ENCODE measurements around the gene BICD1.

DNA sequence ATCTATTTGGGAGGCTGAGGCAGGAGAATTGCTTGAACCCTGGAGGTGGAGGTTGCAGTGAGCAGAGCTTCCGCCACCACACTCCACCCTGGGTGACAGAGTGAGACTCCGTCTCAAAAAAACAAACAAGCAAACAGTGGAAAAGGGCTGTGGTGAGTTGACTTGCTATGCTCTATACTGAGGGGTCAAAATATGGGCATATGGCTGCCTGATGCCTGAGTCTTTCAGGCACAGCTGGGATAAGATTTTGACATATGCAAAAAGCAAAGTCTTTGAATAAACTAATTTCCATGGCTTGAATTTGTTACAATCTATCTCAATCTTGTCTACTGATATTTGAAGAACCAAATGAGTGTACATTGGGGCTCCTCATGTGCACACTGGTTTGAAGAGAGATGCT is 40.4 kb upstream of the BICD1 start:
- TF ChIP-seq MLLT10 (CRISPR knock-in tag; IDR thresholded peaks at IDR 0.05) (no peak), POLR2A (IDR thresholded peaks at IDR 0.05; ENCODE audit: insufficient read depth in 1 of 2, low read depth in 2 of 2, low read length in 2 of 2) (no peak), HNRNPH1 (optimal IDR thresholded peaks at IDR 0.05; ENCODE audit: low read depth, low read length) (no peak), GPN1 (CRISPR knock-in tag; IDR thresholded peaks at IDR 0.05; ENCODE audit: borderline replicate concordance) (no peak), ARNT (IDR thresholded peaks at IDR 0.05) (no peak), POLR2AphosphoS5 (IDR thresholded peaks at IDR 0.05; ENCODE audit: low read depth, low read length) (no peak), RFX3 (CRISPR knock-in tag; IDR thresholded peaks at IDR 0.05) (no peak), POLR2AphosphoS2 (IDR thresholded peaks at IDR 0.05; ENCODE audit: low read depth, low read length) (no peak)
- TF ChIP-seq, protein P1, sequence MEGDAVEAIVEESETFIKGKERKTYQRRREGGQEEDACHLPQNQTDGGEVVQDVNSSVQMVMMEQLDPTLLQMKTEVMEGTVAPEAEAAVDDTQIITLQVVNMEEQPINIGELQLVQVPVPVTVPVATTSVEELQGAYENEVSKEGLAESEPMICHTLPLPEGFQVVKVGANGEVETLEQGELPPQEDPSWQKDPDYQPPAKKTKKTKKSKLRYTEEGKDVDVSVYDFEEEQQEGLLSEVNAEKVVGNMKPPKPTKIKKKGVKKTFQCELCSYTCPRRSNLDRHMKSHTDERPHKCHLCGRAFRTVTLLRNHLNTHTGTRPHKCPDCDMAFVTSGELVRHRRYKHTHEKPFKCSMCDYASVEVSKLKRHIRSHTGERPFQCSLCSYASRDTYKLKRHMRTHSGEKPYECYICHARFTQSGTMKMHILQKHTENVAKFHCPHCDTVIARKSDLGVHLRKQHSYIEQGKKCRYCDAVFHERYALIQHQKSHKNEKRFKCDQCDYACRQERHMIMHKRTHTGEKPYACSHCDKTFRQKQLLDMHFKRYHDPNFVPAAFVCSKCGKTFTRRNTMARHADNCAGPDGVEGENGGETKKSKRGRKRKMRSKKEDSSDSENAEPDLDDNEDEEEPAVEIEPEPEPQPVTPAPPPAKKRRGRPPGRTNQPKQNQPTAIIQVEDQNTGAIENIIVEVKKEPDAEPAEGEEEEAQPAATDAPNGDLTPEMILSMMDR (CRISPR knock-in tag; IDR thresholded peaks at IDR 0.05): no peak
- TF ChIP-seq, protein P2, sequence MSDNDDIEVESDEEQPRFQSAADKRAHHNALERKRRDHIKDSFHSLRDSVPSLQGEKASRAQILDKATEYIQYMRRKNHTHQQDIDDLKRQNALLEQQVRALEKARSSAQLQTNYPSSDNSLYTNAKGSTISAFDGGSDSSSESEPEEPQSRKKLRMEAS (IDR thresholded peaks at IDR 0.05): no peak
- TF ChIP-seq, protein P3, sequence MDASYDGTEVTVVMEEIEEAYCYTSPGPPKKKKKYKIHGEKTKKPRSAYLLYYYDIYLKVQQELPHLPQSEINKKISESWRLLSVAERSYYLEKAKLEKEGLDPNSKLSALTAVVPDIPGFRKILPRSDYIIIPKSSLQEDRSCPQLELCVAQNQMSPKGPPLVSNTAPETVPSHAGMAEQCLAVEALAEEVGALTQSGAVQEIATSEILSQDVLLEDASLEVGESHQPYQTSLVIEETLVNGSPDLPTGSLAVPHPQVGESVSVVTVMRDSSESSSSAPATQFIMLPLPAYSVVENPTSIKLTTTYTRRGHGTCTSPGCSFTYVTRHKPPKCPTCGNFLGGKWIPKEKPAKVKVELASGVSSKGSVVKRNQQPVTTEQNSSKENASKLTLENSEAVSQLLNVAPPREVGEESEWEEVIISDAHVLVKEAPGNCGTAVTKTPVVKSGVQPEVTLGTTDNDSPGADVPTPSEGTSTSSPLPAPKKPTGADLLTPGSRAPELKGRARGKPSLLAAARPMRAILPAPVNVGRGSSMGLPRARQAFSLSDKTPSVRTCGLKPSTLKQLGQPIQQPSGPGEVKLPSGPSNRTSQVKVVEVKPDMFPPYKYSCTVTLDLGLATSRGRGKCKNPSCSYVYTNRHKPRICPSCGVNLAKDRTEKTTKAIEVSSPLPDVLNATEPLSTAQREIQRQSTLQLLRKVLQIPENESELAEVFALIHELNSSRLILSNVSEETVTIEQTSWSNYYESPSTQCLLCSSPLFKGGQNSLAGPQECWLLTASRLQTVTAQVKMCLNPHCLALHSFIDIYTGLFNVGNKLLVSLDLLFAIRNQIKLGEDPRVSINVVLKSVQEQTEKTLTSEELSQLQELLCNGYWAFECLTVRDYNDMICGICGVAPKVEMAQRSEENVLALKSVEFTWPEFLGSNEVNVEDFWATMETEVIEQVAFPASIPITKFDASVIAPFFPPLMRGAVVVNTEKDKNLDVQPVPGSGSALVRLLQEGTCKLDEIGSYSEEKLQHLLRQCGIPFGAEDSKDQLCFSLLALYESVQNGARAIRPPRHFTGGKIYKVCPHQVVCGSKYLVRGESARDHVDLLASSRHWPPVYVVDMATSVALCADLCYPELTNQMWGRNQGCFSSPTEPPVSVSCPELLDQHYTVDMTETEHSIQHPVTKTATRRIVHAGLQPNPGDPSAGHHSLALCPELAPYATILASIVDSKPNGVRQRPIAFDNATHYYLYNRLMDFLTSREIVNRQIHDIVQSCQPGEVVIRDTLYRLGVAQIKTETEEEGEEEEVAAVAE (CRISPR knock-in tag; IDR thresholded peaks at IDR 0.05; ENCODE audit: borderline replicate concordance): no peak

All from HepG2 (cell line).